PC-9 (cell line): ENCODE results near the gene MROH2B. TPM values are rescaled to one million over a fixed set of nuclear protein-coding genes. Genes with fewer than 3 reads are reported as not detected.

Source experiments
- BruUV-seq: library from RNA; stranded (reverse); fragments of 400-500 nt; replicated peaks from 2 replicates; lab custom pipeline; 2021; lab: Mats Ljungman, UMichigan
- CTCF ChIA-PET: fragments of 300-600 bp; sonication (Branson Sonifier 250); formaldehyde crosslinking; loops from one replicate; lab custom pipeline; 2022; ENCODE audit warnings: antibody characterized with exemption; lab: Charles Lee
- POLR2A ChIA-PET: fragments of 300-600 bp; sonication (Branson Sonifier 250); formaldehyde crosslinking; loops from one replicate; lab custom pipeline; 2022; ENCODE audit warnings: antibody characterized with exemption; ENCODE audit not compliant: unreplicated experiment; lab: Charles Lee
- DNase-seq, 2 experiments: peaks; one replicate each; pipeline versions ENCODE4 v3.0.0 to v3.0.0-alpha.2; 2015 to 2022; ENCODE audit warnings: mixed read lengths in 1 of 2
- H2AFZ ChIP-seq: fragments of 200-600 bp; sonication (generic); 2 replicates; pipeline ENCODE4 v1.8.1; 2017; ENCODE audit warnings: antibody characterized with exemption
- H3F3A ChIP-seq: fragments of 200-600 bp; sonication (generic); 2 replicates; pipeline ENCODE4 v1.8.1; 2017; ENCODE audit warnings: antibody characterized with exemption, mild to moderate bottlenecking, low read depth; ENCODE audit not compliant: insufficient read depth
- H3K27ac ChIP-seq: fragments of 200-600 bp; sonication (generic); 2 replicates; pipeline ENCODE4 v1.6.1; 2016; ENCODE audit warnings: mixed run types
- H3K27me3 ChIP-seq: fragments of 200-600 bp; sonication (generic); 2 replicates; pipeline ENCODE4 v1.6.1; 2016; ENCODE audit warnings: low read depth, mixed run types; ENCODE audit not compliant: insufficient read depth
- H3K36me3 ChIP-seq: fragments of 200-600 bp; sonication (generic); 2 replicates; pipeline ENCODE4 v1.6.1; 2016; ENCODE audit warnings: low read depth, mixed run types
- H3K4me1 ChIP-seq: fragments of 200-600 bp; sonication (generic); replicated peaks from 2 replicates; pipeline ENCODE4 v1.6.1; 2016; ENCODE audit warnings: mixed run types; ENCODE audit not compliant: insufficient read depth
- H3K4me2 ChIP-seq: fragments of 200-600 bp; sonication (generic); 2 replicates; pipeline ENCODE4 v1.6.1; 2017; ENCODE audit warnings: mixed run types
- H3K4me3 ChIP-seq: fragments of 200-600 bp; sonication (generic); 2 replicates; pipeline ENCODE4 v1.6.1; 2016; ENCODE audit warnings: mixed run types
- H3K79me2 ChIP-seq: fragments of 200-600 bp; sonication (generic); 2 replicates; pipeline ENCODE4 v1.6.1; 2017; ENCODE audit warnings: low read depth, mixed run types
- H3K9me2 ChIP-seq: fragments of 200-600 bp; sonication (generic); 2 replicates; pipeline ENCODE4 v1.8.1; 2017; ENCODE audit warnings: mild to moderate bottlenecking; ENCODE audit not compliant: insufficient read depth
- H3K9me3 ChIP-seq: fragments of 200-600 bp; sonication (generic); 2 replicates; pipeline ENCODE4 v1.8.1; 2016; ENCODE audit warnings: low read depth; ENCODE audit not compliant: insufficient read depth
- H4K20me1 ChIP-seq: fragments of 200-600 bp; sonication (generic); 2 replicates; pipeline ENCODE4 v1.8.1; 2017; ENCODE audit not compliant: insufficient read depth
- CTCF ChIP-seq: fragments of 200-600 bp; sonication (generic); conservative IDR thresholded peaks from 2 replicates; pipeline ENCODE4 v1.6.1; 2017; ENCODE audit warnings: mixed run types, antibody characterized with exemption, mild to moderate bottlenecking, moderate library complexity
- EZH2 ChIP-seq: fragments of 200-600 bp; sonication (generic); IDR thresholded peaks from 2 replicates; pipeline ENCODE4 v1.8.0; 2017; ENCODE audit warnings: antibody characterized with exemption, low read depth
- intact Hi-C: fragments of 100-400 bp; cut with micrococcal nuclease; formaldehyde crosslinking; loops from one replicate; pipeline ENCODE4 v1.10.0; 2022; ENCODE audit not compliant: unreplicated experiment
- total RNA-seq: library from RNA; stranded (reverse); gene quantifications from 2 replicates; pipeline ENCODE4 v1.2.3, GENCODE V29; 2021

MROH2B gene
- total RNA-seq, 1 experiment from 2014 or later: not detected

DNA sequence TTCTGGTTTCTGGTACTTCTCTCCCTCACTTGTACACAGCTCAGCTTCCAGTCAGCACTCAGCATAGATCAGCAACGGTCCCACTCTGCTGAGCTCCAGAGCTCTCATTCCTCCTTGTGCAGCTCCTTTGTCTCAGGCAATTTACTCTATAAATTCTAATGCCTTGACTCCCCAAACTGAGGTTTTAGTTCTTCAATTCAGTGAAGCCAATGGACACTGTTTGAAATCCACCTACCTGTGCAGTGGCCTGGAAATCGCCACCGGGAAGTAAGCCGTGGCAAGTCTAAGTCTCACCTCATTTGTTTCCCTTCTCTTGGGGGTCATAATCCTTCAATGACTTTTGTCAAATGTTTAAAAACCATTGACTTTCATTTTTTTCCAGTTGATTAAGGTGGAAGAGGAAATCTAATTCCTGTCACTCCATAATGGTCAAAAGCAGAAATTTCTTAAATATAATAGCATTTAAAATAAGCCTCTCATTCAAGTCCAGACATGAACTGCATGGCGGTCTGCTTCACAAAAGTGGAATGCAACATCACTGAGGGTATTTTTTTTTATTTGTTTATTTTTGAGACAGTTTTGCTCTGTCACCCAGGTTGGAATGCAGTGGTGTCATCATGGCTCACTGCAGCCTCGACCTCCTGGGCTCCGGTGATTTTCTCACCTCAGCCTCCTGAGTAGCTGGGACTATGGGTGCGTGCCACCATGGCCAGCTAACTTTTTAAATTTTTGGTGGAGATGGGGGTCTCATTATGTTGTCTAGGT lies 82.2 kb downstream of the MROH2B start:
- Histone ChIP-seq H3K4me2 (no peak overlapping the region), H3K9me2 (no peaks in the 10 kb centered on the region), H3K4me1 (peaks cover 38% of the 10 kb centered on the region), H2AFZ (no peak overlapping the region), H3K9me3 (no peaks in the 10 kb centered on the region), H3K79me2 (no peaks in the 10 kb centered on the region), H3K36me3 (no peaks in the 10 kb centered on the region), H4K20me1 (no peaks in the 10 kb centered on the region), H3K27ac (no peak overlapping the region), H3K27me3 (no peaks in the 10 kb centered on the region), H3K4me3 (no peak overlapping the region), H3F3A (peaks cover 12% of the 10 kb centered on the region)
- no TSS peak for BruUV-seq
- ChIA-PET CTCF (interaction anchor here (0.7 kb wide), 1 partner anchor 138 kb away, joined by 3 read pairs; no protein-coding TSS in a partner anchor), POLR2A (interaction anchor here (0.6 kb wide), 2 partner anchors 12 to 638 kb away, joined by 6 to 7 read pairs; no protein-coding TSS in a partner anchor)
- TF ChIP-seq EZH2 (no peak), CTCF (no peak)
- intact Hi-C loops: no loop called here
- peak in 1 of 2 experiments; percentile 15 for DNase-seq

GRCh38 chr5:40987349-40987748 lies 83.8 kb downstream of the MROH2B start:
- ChIA-PET CTCF (interaction anchor here (0.7 kb wide), 1 partner anchor 1392 kb away, joined by 3 read pairs; no protein-coding TSS in a partner anchor), POLR2A (no interaction called here)
- peaks cover 37% of the 10 kb centered on the region for H3K4me1 ChIP-seq
- H3K4me3 ChIP-seq: no peak overlapping the region
- no peaks in the 10 kb centered on the region for H4K20me1 ChIP-seq
- no peak for TF ChIP-seq EZH2
- no peak for TF ChIP-seq CTCF
- DNase-seq: no peak
- peaks cover 12% of the 10 kb centered on the region for H3F3A ChIP-seq
- H3K9me3 ChIP-seq: no peaks in the 10 kb centered on the region
- intact Hi-C loops: no loop called here
- no peak overlapping the region for H3K4me2 ChIP-seq
- no peaks in the 10 kb centered on the region for H3K27me3 ChIP-seq
- no peaks in the 10 kb centered on the region for H3K79me2 ChIP-seq
- H3K27ac ChIP-seq: no peak overlapping the region
- H3K9me2 ChIP-seq: no peaks in the 10 kb centered on the region
- no peak overlapping the region for H2AFZ ChIP-seq
- BruUV-seq: no TSS peak
- H3K36me3 ChIP-seq: no peaks in the 10 kb centered on the region

GRCh38 chr5:40986666-40987065 lies 84.5 kb downstream of the MROH2B start:
- H3K36me3 ChIP-seq: no peaks in the 10 kb centered on the region
- no peak for TF ChIP-seq CTCF
- no peak for TF ChIP-seq EZH2
- DNase-seq: peak in 1 of 2 experiments; percentile 20
- H3K4me3 ChIP-seq: no peak overlapping the region
- H3K9me2 ChIP-seq: no peaks in the 10 kb centered on the region
- BruUV-seq: no TSS peak
- no peaks in the 10 kb centered on the region for H3K79me2 ChIP-seq
- H3K4me1 ChIP-seq: peaks cover 30% of the 10 kb centered on the region
- no peaks in the 10 kb centered on the region for H3K27me3 ChIP-seq
- no peak overlapping the region for H3K4me2 ChIP-seq
- CTCF ChIA-PET: no interaction called here
- POLR2A ChIA-PET: no interaction called here
- no peaks in the 10 kb centered on the region for H3K9me3 ChIP-seq
- no peaks in the 10 kb centered on the region for H4K20me1 ChIP-seq
- peaks cover 9% of the 10 kb centered on the region for H3F3A ChIP-seq
- H2AFZ ChIP-seq: no peak overlapping the region
- H3K27ac ChIP-seq: no peak overlapping the region
- intact Hi-C loops: no loop called here
